HG03457 (cell line): Measurements from ENCODE around the gene RPL32.
"Not testable (repeated sequence)": the region's sequence is repeated elsewhere in the genome, so short reads cannot be mapped to it uniquely, and the experiment has no call there.

Source experiments
- ATAC-seq: cut with Tn5 transposase; IDR thresholded peaks from one replicate; pipeline ENCODE4 v1.9.1; 2021; ENCODE audit warnings: moderate number of reproducible peaks; ENCODE audit not compliant: unreplicated experiment

The RPL32 gene

GRCh38 chr3:12810013-12810780, 31.2 kb downstream of the RPL32 start:
- peak; percentile 96 for ATAC-seq

- no peak for ATAC-seq
Measured at GRCh38 chr3:12809435-12809834, 31.9 kb downstream of the RPL32 start.

- no peak for ATAC-seq
Measured at GRCh38 chr3:12809001-12809400, 32.4 kb downstream of the RPL32 start.

GRCh38 chr3:12808587-12808986, 32.8 kb downstream of the RPL32 start:
- ATAC-seq = no peak

GRCh38 chr3:12807601-12808359, 33.6 kb downstream of the RPL32 start:
- ATAC-seq = no peak

GRCh38 chr3:12807066-12807465, 34.3 kb downstream of the RPL32 start:
- no peak for ATAC-seq

- no peak for ATAC-seq
Measured at GRCh38 chr3:12803371-12803770, 38.0 kb downstream of the RPL32 start.

GRCh38 chr3:12799525-12800440, 41.6 kb downstream of the RPL32 start:
- no peak for ATAC-seq

GRCh38 chr3:12798559-12799179, 42.7 kb downstream of the RPL32 start:
- no peak for ATAC-seq

GRCh38 chr3:12797892-12798558, 43.3 kb downstream of the RPL32 start:
- no peak for ATAC-seq

- ATAC-seq = no peak
Measured at GRCh38 chr3:12797124-12797891, 44.1 kb downstream of the RPL32 start.

GRCh38 chr3:12796171-12797123, 44.9 kb downstream of the RPL32 start, which contains the start of gene CAND2:
Gene CAND2 (plus strand): TSS chr3:12796680. CDS start chr3:12796721, 41 bp downstream.
- ATAC-seq = no peak

GRCh38 chr3:12793701-12794100, 47.7 kb downstream of the RPL32 start:
- ATAC-seq = no peak

GRCh38 chr3:12791430-12791829, 49.9 kb downstream of the RPL32 start:
- ATAC-seq = no peak

GRCh38 chr3:12787967-12788690, 53.2 kb downstream of the RPL32 start:
- ATAC-seq = not testable (repeated sequence)

- not testable (repeated sequence) for ATAC-seq
Measured at GRCh38 chr3:12787346-12787745, 54.0 kb downstream of the RPL32 start.

- no peak for ATAC-seq
Measured at GRCh38 chr3:12785096-12785495, 56.3 kb downstream of the RPL32 start.
